Suprapubic skin (tissue), 4 donors: ENCODE measurements around the gene RCAN2.

Source experiments
- CTCF ChIP-seq, 2 donors: fragments of 200-600 bp in 1 of 2; fragments of 450-650 bp in 1 of 2; sonication (generic) in 1 of 2; IDR thresholded peaks; one replicate each; pipeline ENCODE4 v1.5.1; 2016 to 2019; ENCODE audit warnings: antibody characterized with exemption in 2 of 2, mild to moderate bottlenecking in 1 of 2, moderate library complexity in 1 of 2
- EP300 ChIP-seq: sonication (generic); formaldehyde crosslinking; IDR thresholded peaks from one replicate; pipeline ENCODE4 v1.6.1; 2017; ENCODE audit warnings: antibody characterized with exemption
- POLR2A ChIP-seq, 2 donors: fragments of 450-650 bp; IDR thresholded peaks; one replicate each; pipeline ENCODE4 v1.6.1; 2017; ENCODE audit warnings: antibody characterized with exemption in 2 of 2, mild to moderate bottlenecking in 2 of 2, moderate library complexity in 2 of 2
- POLR2AphosphoS5 ChIP-seq, 3 donors: sonication (generic); formaldehyde crosslinking; IDR thresholded peaks; one replicate each; pipeline ENCODE4 v1.6.1; 2017; ENCODE audit warnings: antibody characterized with exemption in 3 of 3

GRCh38 chr6:46279874-46280273, 211.4 kb downstream of the RCAN2 start:
- no peak for TF ChIP-seq POLR2AphosphoS5 (IDR thresholded peaks at IDR 0.05)
- no peak for TF ChIP-seq CTCF (IDR thresholded peaks at IDR 0.05)
- no peak for TF ChIP-seq POLR2A (IDR thresholded peaks at IDR 0.05)
- no peak for TF ChIP-seq EP300
